ENCODE results near the gene UMODL1. TPM values are rescaled to one million over a fixed set of nuclear protein-coding genes. Genes with fewer than 3 reads are reported as not detected.
A peak's percentile ranks its signal among the peaks of the same experiment; 100 is the strongest.

The UMODL1 gene
- total and polyA plus RNA-seq, 8 donors = 0.02 to 0.06 TPM; not detected in 6

DNA sequence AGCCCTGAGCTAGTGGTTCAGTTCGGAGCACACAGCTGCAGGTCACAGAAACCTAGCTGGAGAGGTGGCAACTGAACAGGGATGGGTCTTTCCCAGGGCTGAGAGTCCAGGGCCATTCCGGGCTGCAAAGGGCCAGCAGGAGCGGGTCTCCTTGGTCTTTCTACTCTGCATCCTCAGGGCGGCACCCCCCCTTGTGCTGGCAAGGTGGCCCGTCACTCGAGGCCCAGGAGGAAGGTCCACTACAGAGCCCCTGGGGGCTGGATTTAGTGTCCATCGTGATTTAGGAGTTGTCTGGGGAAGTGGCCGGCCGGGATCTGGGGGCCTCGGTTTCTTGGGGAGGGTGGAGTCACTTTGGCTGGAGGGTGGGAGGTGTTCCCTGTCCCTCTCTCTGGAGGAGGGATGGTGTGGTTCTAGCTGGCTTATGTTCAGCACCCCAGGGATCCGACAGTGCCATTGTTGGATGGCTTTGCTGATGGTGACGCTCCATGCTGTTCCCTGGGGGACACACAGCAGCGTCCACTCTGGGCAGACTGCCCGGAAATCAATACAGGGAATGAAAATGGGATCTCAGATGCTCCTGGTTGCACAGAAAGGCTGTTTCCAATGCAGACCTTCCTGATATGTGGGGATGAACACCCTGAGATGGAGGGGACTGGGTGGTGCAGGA, 64.4 kb downstream of the UMODL1 start:
- Histone ChIP-seq H3K27ac (no peak overlapping the region), H3K36me3 (no peaks in the 10 kb centered on the region), H3K4me1 (no peaks in the 10 kb centered on the region), H3K9me3 (no peaks in the 10 kb centered on the region), H3K27me3 (no peaks in the 10 kb centered on the region), H3K4me3 (no peak overlapping the region)
- intact Hi-C loops (cut with DNase I) = no loop called here
- no peak for TF ChIP-seq CTCF (IDR thresholded peaks at IDR 0.05)
- ATAC-seq (no peak), DNase-seq (peak in 1 of 6 donors; percentile 28), FAIRE-seq (no peak)
- 67 to 71% methylated on average over 12 to 14 of the region's 14 CpGs for WGBS, 2 donors

DNA sequence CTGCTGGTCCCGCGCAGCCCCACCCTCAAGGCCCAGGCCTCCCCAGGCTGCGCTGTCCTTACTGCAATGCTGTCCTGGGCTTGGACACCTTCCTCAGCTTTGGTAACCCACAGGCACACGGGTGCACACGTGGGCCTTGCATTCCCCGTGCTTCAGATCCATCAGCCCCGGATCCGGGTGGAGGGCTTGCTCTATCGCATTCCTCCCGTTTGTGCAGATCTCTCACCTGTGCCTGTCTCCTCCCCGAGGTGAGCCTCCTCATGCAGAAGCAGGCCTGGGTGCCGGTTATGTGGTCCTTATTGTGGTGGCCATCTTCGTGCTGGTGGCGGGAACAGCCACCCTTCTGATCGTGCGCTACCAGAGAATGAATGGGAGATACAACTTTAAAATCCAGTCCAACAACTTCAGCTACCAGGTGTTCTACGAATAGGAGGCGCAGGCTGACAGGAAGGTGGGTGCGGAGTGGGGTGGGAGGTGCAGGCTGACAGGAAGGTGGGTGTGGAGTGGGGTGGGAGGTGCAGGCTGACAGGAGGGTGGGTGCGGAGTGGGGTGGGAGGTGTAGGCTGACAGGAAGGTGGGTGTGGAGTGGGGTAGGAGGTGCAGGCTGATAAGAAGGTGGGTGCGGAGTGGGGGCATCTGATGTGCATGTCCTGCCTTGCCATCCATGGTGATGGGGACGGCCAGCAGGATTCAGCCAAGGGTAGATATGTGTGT, 66.2 kb downstream of the UMODL1 start:
- 81 to 82% methylated on average over 22 of the region's 22 CpGs for WGBS, 2 donors
- FAIRE-seq = no peak

DNA sequence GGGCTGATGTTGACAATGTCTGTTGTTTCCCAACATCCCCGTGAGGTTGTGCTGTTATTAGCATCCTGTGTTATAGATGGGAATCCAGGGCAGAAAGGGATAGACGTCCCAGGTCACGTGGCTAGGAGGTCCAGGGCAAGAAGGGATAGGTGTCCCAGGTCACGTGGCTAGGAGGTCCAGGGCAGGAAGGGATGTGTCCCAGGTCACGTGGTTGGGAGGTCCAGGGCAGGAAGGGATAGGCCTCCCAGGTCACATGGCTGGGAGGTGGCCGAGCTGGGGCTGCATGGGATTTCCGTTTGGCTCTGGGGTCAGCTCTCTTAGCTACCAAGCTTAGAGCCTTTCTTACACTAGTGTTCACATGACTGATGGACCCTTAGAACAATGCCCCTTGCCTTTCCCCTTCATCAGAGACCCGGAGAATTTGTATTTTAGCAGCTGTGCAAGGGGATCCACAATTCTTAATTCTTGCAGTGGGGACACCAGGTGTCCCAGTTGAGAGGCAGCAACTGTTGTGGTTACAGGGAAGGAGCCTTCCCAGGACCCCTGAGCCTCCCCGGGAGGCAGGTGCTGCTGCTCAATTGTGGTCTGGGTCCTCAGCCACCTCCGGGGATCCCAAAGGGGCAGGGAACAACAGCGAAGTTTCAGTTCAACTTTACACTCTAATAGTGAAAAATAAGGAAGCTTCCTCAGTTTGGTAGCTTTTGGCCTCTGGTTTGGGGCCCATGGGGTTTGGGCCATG, 69.2 kb downstream of the UMODL1 start:
- H3K36me3 ChIP-seq = no peaks in the 10 kb centered on the region
- H3K4me1 ChIP-seq = no peaks in the 10 kb centered on the region
- no peak overlapping the region for H3K4me3 ChIP-seq
- intact Hi-C loops (cut with DNase I) = loop anchor here in 1 of 3 donors (5.0 kb wide), 1 partner anchor 307 kb away; no protein-coding TSS in a partner anchor
- H3K27me3 ChIP-seq = no peaks in the 10 kb centered on the region
- no peak for FAIRE-seq
- ATAC-seq = no peak
- peak in 1 of 6 donors; percentile 19 for DNase-seq
- no peaks in the 10 kb centered on the region for H3K9me3 ChIP-seq
- TF ChIP-seq CTCF (IDR thresholded peaks at IDR 0.05) = no peak
- H3K27ac ChIP-seq = no peak overlapping the region
- WGBS, 2 donors = 66 to 73% methylated on average over 11 of the region's 11 CpGs

More for the DNA sequence above, 66.2 kb downstream of the UMODL1 start:
- DNase-seq (peak in 1 of 6 donors; percentile 38), ATAC-seq (no peak)
- no peak for TF ChIP-seq CTCF (IDR thresholded peaks at IDR 0.05)
- Histone ChIP-seq H3K27ac (no peak overlapping the region), H3K4me3 (no peak overlapping the region), H3K36me3 (no peaks in the 10 kb centered on the region), H3K4me1 (no peaks in the 10 kb centered on the region), H3K27me3 (no peaks in the 10 kb centered on the region), H3K9me3 (no peaks in the 10 kb centered on the region)
- intact Hi-C loops (cut with DNase I) = no loop called here

DNA sequence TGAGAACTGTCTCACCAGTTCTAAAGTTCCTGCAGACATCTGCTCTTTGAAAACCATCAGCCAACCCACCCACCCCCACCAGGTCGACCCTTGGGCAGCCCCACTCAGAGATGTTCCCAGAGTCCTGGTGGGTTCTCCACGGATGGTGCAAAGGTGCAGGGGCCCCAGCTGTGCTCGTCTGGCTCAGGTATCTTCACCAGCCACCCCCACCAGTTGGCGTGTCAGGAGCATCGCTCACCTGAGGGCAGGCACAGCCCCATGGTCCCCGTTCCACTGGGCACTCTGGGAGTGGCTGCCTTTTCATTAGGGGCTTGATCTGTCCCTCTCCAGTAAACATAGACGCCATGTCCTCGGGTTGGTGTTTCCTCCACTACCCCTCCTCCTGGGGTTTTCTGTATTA, 70.5 kb downstream of the UMODL1 start:
- no peak overlapping the region for H3K4me3 ChIP-seq
- intact Hi-C loops (cut with DNase I) = loop anchor here in 1 of 3 donors (5.0 kb wide), 1 partner anchor 306 kb away; no protein-coding TSS in a partner anchor
- H3K36me3 ChIP-seq = no peaks in the 10 kb centered on the region
- DNase-seq (no peak), ATAC-seq (no peak), FAIRE-seq (no peak)
- 50 to 65% methylated on average over 8 of the region's 8 CpGs for WGBS, 2 donors
- H3K9me3 ChIP-seq = no peaks in the 10 kb centered on the region
- no peaks in the 10 kb centered on the region for H3K4me1 ChIP-seq
- no peak for TF ChIP-seq CTCF (IDR thresholded peaks at IDR 0.05)
- no peak overlapping the region for H3K27ac ChIP-seq
- no peaks in the 10 kb centered on the region for H3K27me3 ChIP-seq

Data from pancreas (tissue), 10 donors.